ENCODE results near the gene HLCS. TPM values are rescaled to one million over a fixed set of nuclear protein-coding genes. Genes with fewer than 3 reads are reported as not detected.
A peak's percentile ranks its signal among the peaks of the same experiment; 100 is the strongest.

HLCS gene
- polyA plus RNA-seq, 1 experiment = 22.3 TPM

DNA sequence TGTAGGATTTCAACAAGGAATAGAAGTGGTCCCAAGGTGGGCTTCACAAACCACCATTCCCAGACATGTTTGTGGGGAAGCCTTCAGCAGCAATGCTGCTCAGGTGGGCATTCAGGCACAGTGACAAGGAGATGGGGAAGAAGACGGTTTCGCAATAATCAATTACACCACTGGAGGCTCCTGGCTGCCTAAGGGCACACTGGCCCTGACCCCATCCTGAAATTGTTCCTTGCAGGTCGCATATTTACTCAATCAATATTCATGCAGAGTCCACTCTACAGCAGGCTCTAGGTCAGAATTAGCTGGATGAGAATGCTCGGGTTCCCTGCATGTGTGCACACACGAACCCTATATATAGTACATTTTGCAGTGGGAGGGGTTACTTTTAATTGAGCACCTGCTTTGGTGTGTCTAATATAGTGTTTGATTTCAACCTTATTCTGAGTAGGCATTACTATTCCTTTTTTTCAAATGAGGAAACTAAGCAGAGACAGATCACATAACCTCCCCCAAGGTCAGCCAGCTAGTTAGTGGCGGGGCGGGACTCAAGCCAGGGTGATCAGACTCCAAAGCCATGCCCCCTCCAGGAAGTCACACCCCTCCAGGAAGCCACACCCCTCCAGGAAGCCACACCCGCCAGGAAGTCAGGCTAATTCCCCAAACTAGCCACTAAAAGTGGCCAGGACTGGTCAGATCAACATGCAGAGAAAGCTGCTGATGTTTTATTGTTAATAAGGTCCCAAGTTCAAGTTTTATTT, 106.5 kb downstream of the HLCS start:
- ChIA-PET CTCF (no interaction called here), POLR2A (no interaction called here)
- Histone ChIP-seq H3K4me3 (ENCODE audit: low read depth, low read length) (no peak overlapping the region), H3K27ac (ENCODE audit: low read depth, low read length) (no peak overlapping the region), H3K27me3 (ENCODE audit: control insufficient read depth, insufficient read depth, low read length) (no peaks in the 10 kb centered on the region), H3K9me3 (ENCODE audit: control insufficient read depth, insufficient read depth, low read length) (no peaks in the 10 kb centered on the region)
- no peak for TF ChIP-seq CTCF (IDR thresholded peaks at IDR 0.05; ENCODE audit: low read depth, low read length)
- no peak for DNase-seq (ENCODE audit: low read depth, low spot score)

DNA sequence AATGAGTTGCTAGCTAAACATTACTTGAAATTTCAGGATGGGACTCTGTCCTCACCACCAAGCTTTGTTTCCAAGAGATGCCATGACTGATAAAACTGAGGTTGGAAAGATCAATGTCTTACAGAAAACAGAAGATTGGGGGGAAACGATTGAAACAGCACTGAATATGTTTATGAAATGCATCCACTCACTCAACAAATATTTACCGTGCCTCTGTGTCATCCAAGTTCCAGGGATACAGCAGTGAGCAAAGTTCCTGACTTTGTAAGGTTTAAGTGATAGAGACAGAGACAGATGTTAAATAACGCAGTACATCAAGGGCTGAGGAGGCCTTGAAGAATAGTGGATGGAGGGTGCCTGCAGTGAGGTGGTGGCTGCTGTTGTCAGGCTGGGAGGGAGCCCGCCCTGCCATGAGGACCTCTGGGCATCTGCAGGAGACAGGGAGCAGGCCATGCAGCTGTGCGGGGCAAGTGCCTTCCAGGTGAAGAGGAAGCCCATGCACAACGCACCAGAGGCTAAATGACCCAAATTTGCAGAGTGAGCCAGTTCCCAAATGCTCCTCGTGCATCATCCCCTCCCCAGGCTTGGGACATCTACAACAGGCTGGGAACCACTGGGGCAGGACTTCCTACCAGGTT, 108.0 kb downstream of the HLCS start:
- POLR2A ChIA-PET = no interaction called here
- DNase-seq (ENCODE audit: low read depth, low spot score) = no peak
- CTCF ChIA-PET = interaction anchor here (1.3 kb wide), 1 partner anchor 59 kb away, joined by 3 read pairs; no protein-coding TSS in a partner anchor

GRCh38 chr21:36856643-36857042, 109.8 kb downstream of the HLCS start:
- ChIA-PET POLR2A (no interaction called here), CTCF (no interaction called here)
- Histone ChIP-seq H3K27me3 (ENCODE audit: control insufficient read depth, insufficient read depth, low read length) (no peaks in the 10 kb centered on the region), H3K4me3 (ENCODE audit: low read depth, low read length) (no peak overlapping the region), H3K9me3 (ENCODE audit: control insufficient read depth, insufficient read depth, low read length) (no peaks in the 10 kb centered on the region), H3K27ac (ENCODE audit: low read depth, low read length) (no peak overlapping the region)
- TF ChIP-seq CTCF (IDR thresholded peaks at IDR 0.05; ENCODE audit: low read depth, low read length) = no peak
- no peak for DNase-seq (ENCODE audit: low read depth, low spot score)

More for the DNA sequence above, 108.0 kb downstream of the HLCS start:
- H3K4me3 ChIP-seq (ENCODE audit: low read depth, low read length) = no peak overlapping the region
- H3K27me3 ChIP-seq (ENCODE audit: control insufficient read depth, insufficient read depth, low read length) = no peaks in the 10 kb centered on the region
- no peak overlapping the region for H3K27ac ChIP-seq (ENCODE audit: low read depth, low read length)
- no peak for TF ChIP-seq CTCF (IDR thresholded peaks at IDR 0.05; ENCODE audit: low read depth, low read length)
- H3K9me3 ChIP-seq (ENCODE audit: control insufficient read depth, insufficient read depth, low read length) = no peaks in the 10 kb centered on the region

- CTCF ChIA-PET = interaction anchor here (0.6 to 1.4 kb wide), 13 partner anchors 9 to 224 kb away, joined by 3 to 10 read pairs (median 4); no protein-coding TSS in a partner anchor
- no peak overlapping the region for H3K4me3 ChIP-seq (ENCODE audit: low read depth, low read length)
- DNase-seq (ENCODE audit: low read depth, low spot score) = no peak
- TF ChIP-seq CTCF (IDR thresholded peaks at IDR 0.05; ENCODE audit: low read depth, low read length) = peak; percentile 64
- H3K9me3 ChIP-seq (ENCODE audit: control insufficient read depth, insufficient read depth, low read length) = no peaks in the 10 kb centered on the region
- H3K27me3 ChIP-seq (ENCODE audit: control insufficient read depth, insufficient read depth, low read length) = no peaks in the 10 kb centered on the region
- H3K27ac ChIP-seq (ENCODE audit: low read depth, low read length) = no peak overlapping the region
- POLR2A ChIA-PET = no interaction called here
These were observed 112.1 kb downstream of the HLCS start for GRCh38 chr21:36854391-36854790.

GRCh38 chr21:36852864-36853263, 113.6 kb downstream of the HLCS start:
- Histone ChIP-seq H3K27me3 (ENCODE audit: control insufficient read depth, insufficient read depth, low read length) (no peaks in the 10 kb centered on the region), H3K4me3 (ENCODE audit: low read depth, low read length) (no peak overlapping the region), H3K9me3 (ENCODE audit: control insufficient read depth, insufficient read depth, low read length) (no peaks in the 10 kb centered on the region), H3K27ac (ENCODE audit: low read depth, low read length) (no peak overlapping the region)
- no peak for DNase-seq (ENCODE audit: low read depth, low spot score)
- no peak for TF ChIP-seq CTCF (IDR thresholded peaks at IDR 0.05; ENCODE audit: low read depth, low read length)
- ChIA-PET POLR2A (no interaction called here), CTCF (no interaction called here)
